ENCODE data around the gene LMO4. TPM values are rescaled to one million over a fixed set of nuclear protein-coding genes. Genes with fewer than 3 reads are reported as not detected.

LMO4 gene
- total RNA-seq, 1 donor from 2014 or later, result 37.6 TPM

- Mint-ChIP-seq H3K36me3 (ENCODE audit: low read depth) (no peaks in the 10 kb centered on the region), H3K4me3 (ENCODE audit: unreplicated experiment) (peak overlapping the region; percentile 71), H3K4me1 (ENCODE audit: low read depth) (peaks cover 55% of the 10 kb centered on the region), H3K27me3 (ENCODE audit: low read depth) (no peaks in the 10 kb centered on the region), H3K9me3 (ENCODE audit: low read depth) (no peaks in the 10 kb centered on the region), H3K27ac (ENCODE audit: unreplicated experiment) (peak overlapping the region; percentile 4)
- TF ChIP-seq CTCF (IDR thresholded peaks at IDR 0.05), result no peak
- DNase-seq (ENCODE audit: low spot score), result no peak
Observed at GRCh38 chr1:87333692-87334347, 5.1 kb downstream of the LMO4 start.

GRCh38 chr1:87334351-87335174, 5.9 kb downstream of the LMO4 start:
- Mint-ChIP-seq H3K36me3 (ENCODE audit: low read depth) (peaks cover under 1% of the 10 kb centered on the region), H3K4me3 (ENCODE audit: unreplicated experiment) (peak overlapping the region; percentile 71), H3K9me3 (ENCODE audit: low read depth) (no peaks in the 10 kb centered on the region), H3K4me1 (ENCODE audit: low read depth) (peaks cover 56% of the 10 kb centered on the region), H3K27me3 (ENCODE audit: low read depth) (no peaks in the 10 kb centered on the region), H3K27ac (ENCODE audit: unreplicated experiment) (peak overlapping the region; percentile 58)
- no peak for TF ChIP-seq CTCF (IDR thresholded peaks at IDR 0.05)
- no peak for DNase-seq (ENCODE audit: low spot score)

- Mint-ChIP-seq H3K27ac (ENCODE audit: unreplicated experiment) (peak overlapping the region; percentile 58), H3K4me3 (ENCODE audit: unreplicated experiment) (peak overlapping the region; percentile 71), H3K36me3 (ENCODE audit: low read depth) (peaks cover 7% of the 10 kb centered on the region), H3K4me1 (ENCODE audit: low read depth) (peaks cover 52% of the 10 kb centered on the region), H3K9me3 (ENCODE audit: low read depth) (no peaks in the 10 kb centered on the region), H3K27me3 (ENCODE audit: low read depth) (no peaks in the 10 kb centered on the region)
- peak; percentile 73 for TF ChIP-seq CTCF (IDR thresholded peaks at IDR 0.05)
- no peak for DNase-seq (ENCODE audit: low spot score)
Observed at GRCh38 chr1:87335175-87335884, 6.7 kb downstream of the LMO4 start.

- Mint-ChIP-seq H3K27ac (ENCODE audit: unreplicated experiment) (no peak overlapping the region), H3K4me1 (ENCODE audit: low read depth) (peaks cover 43% of the 10 kb centered on the region), H3K36me3 (ENCODE audit: low read depth) (peaks cover 15% of the 10 kb centered on the region), H3K9me3 (ENCODE audit: low read depth) (no peaks in the 10 kb centered on the region), H3K4me3 (ENCODE audit: unreplicated experiment) (no peak overlapping the region), H3K27me3 (ENCODE audit: low read depth) (no peaks in the 10 kb centered on the region)
- no peak for TF ChIP-seq CTCF (IDR thresholded peaks at IDR 0.05)
- no peak for DNase-seq (ENCODE audit: low spot score)
Observed at GRCh38 chr1:87336623-87337067, 8.0 kb downstream of the LMO4 start.

GRCh38 chr1:87337606-87338005, 8.9 kb downstream of the LMO4 start:
- DNase-seq (ENCODE audit: low spot score), result no peak
- Mint-ChIP-seq H3K4me1 (ENCODE audit: low read depth) (peaks cover 34% of the 10 kb centered on the region), H3K27me3 (ENCODE audit: low read depth) (no peaks in the 10 kb centered on the region), H3K27ac (ENCODE audit: unreplicated experiment) (no peak overlapping the region), H3K36me3 (ENCODE audit: low read depth) (peaks cover 21% of the 10 kb centered on the region), H3K9me3 (ENCODE audit: low read depth) (no peaks in the 10 kb centered on the region), H3K4me3 (ENCODE audit: unreplicated experiment) (no peak overlapping the region)
- TF ChIP-seq CTCF (IDR thresholded peaks at IDR 0.05), result no peak

Data from chondrocyte (in vitro differentiated cells).